WTC11 (cell line): ENCODE measurements around the gene TCF7. TPM values are rescaled to one million over a fixed set of nuclear protein-coding genes. Genes with fewer than 3 reads are reported as not detected.

Source experiments
- ATAC-seq: fragments of 200-7000 bp; cut with Tn5 transposase; 2 replicates; pipeline ENCODE4 v1.10.0; 2021; ENCODE audit warnings: mild to moderate bottlenecking, moderate library complexity
- CTCF ChIA-PET: fragments of 300-600 bp; sonication (Branson Sonifier 250); formaldehyde crosslinking; loops from one replicate; lab custom pipeline; 2021; ENCODE audit warnings: antibody characterized with exemption; lab: Charles Lee
- POLR2A ChIA-PET: fragments of 350-600 bp; sonication (Branson Sonifier 250); formaldehyde crosslinking; loops from one replicate; lab custom pipeline; 2021; ENCODE audit warnings: antibody characterized with exemption; lab: Charles Lee
- DNase-seq: peaks from one replicate; pipeline ENCODE4 v3.0.0; 2021; ENCODE audit warnings: low spot score
- H3K27ac Mint-ChIP-seq: 2 replicates; pipeline ENCODE4 v1.8.0; 2021; ENCODE audit warnings: mixed read lengths
- H3K27me3 Mint-ChIP-seq: 2 replicates; pipeline ENCODE4 v1.8.0; 2021; ENCODE audit warnings: low read depth, mild to moderate bottlenecking, moderate library complexity, mixed read lengths
- H3K36me3 Mint-ChIP-seq: 2 replicates; pipeline ENCODE4 v1.8.0; 2021; ENCODE audit warnings: mixed read lengths
- H3K4me1 Mint-ChIP-seq: 2 replicates; pipeline ENCODE4 v1.8.0; 2022; ENCODE audit warnings: mixed read lengths
- H3K4me3 Mint-ChIP-seq: 2 replicates; pipeline ENCODE4 v1.8.0; 2021; ENCODE audit warnings: mild to moderate bottlenecking, moderate library complexity, mixed read lengths
- H3K9me3 Mint-ChIP-seq: 2 replicates; pipeline ENCODE4 v1.8.0; 2021; ENCODE audit warnings: mixed read lengths
- ATF2 ChIP-seq: sonication (generic); formaldehyde crosslinking; IDR thresholded peaks from 2 replicates; pipeline ENCODE4 v1.8.1; 2022; ENCODE audit warnings: low read depth, missing genetic modification reagents, borderline replicate concordance
- E2F1 ChIP-seq: sonication (generic); formaldehyde crosslinking; IDR thresholded peaks from 2 replicates; pipeline ENCODE4 v1.8.0; 2022; ENCODE audit warnings: mild to moderate bottlenecking, missing genetic modification reagents
- E2F5 ChIP-seq: sonication (generic); formaldehyde crosslinking; IDR thresholded peaks from 2 replicates; pipeline ENCODE4 v1.8.1; 2022; ENCODE audit warnings: mild to moderate bottlenecking, moderate library complexity, missing genetic modification reagents
- ELF4 ChIP-seq: sonication (generic); formaldehyde crosslinking; IDR thresholded peaks from 2 replicates; pipeline ENCODE4 v1.8.1; 2022; ENCODE audit warnings: low read depth, mild to moderate bottlenecking, moderate library complexity, missing genetic modification reagents
- FOXP1 ChIP-seq: sonication (generic); formaldehyde crosslinking; IDR thresholded peaks from 2 replicates; pipeline ENCODE4 v1.8.0; 2022; ENCODE audit warnings: missing genetic modification reagents, mild to moderate bottlenecking, moderate library complexity, borderline replicate concordance
- HMGXB4 ChIP-seq: sonication (generic); formaldehyde crosslinking; IDR thresholded peaks from 2 replicates; pipeline ENCODE4 v1.8.1; 2023; ENCODE audit warnings: mild to moderate bottlenecking, moderate library complexity, missing genetic modification reagents
- NR3C1 ChIP-seq: sonication (generic); formaldehyde crosslinking; conservative IDR thresholded peaks from 2 replicates; pipeline ENCODE4 v1.8.1; 2023; ENCODE audit warnings: low read depth, mild to moderate bottlenecking, missing genetic modification reagents
- STAT6 ChIP-seq: sonication (generic); formaldehyde crosslinking; conservative IDR thresholded peaks from 2 replicates; pipeline ENCODE4 v1.8.1; 2023; ENCODE audit warnings: mild to moderate bottlenecking, low read depth, missing genetic modification reagents, moderate library complexity
- ZBTB21 ChIP-seq: sonication (generic); formaldehyde crosslinking; IDR thresholded peaks from 2 replicates; pipeline ENCODE4 v1.8.1; 2023; ENCODE audit warnings: mild to moderate bottlenecking, missing genetic modification reagents, borderline replicate concordance
- ZNF121 ChIP-seq: sonication (generic); formaldehyde crosslinking; IDR thresholded peaks from 2 replicates; pipeline ENCODE4 v1.8.0; 2023; ENCODE audit warnings: missing genetic modification reagents
- ZNF263 ChIP-seq: sonication (generic); formaldehyde crosslinking; IDR thresholded peaks from 2 replicates; pipeline ENCODE4 v1.8.1; 2022; ENCODE audit warnings: low read depth, mild to moderate bottlenecking, moderate library complexity, missing genetic modification reagents
- total RNA-seq: library from RNA; stranded (reverse); gene quantifications from 3 replicates; pipeline ENCODE4 v1.2.3, GENCODE V29; 2021
- TF ChIP-seq, protein P1 (sequence below): fragments of 250-450 bp; sonication (Bioruptor Pico); IDR thresholded peaks from 2 replicates; pipeline ENCODE4 v1.9.0; 2021; ENCODE audit warnings: mild to moderate bottlenecking, borderline replicate concordance
- TF ChIP-seq, protein P2 (sequence below): sonication (generic); formaldehyde crosslinking; IDR thresholded peaks from 2 replicates; pipeline ENCODE4 v1.8.0; 2023; ENCODE audit warnings: mild to moderate bottlenecking, missing genetic modification reagents
- TF ChIP-seq, protein P3 (sequence below): fragments of 250-450 bp; sonication (Bioruptor Pico); IDR thresholded peaks from 2 replicates; pipeline ENCODE4 v1.9.0; 2021; ENCODE audit warnings: mild to moderate bottlenecking
- TF ChIP-seq, protein P4 (sequence below): sonication (generic); formaldehyde crosslinking; IDR thresholded peaks from 2 replicates; pipeline ENCODE4 v1.8.1; 2022; ENCODE audit warnings: low read depth, mild to moderate bottlenecking, moderate library complexity, missing genetic modification reagents, borderline replicate concordance

The TCF7 gene
- total RNA-seq, 1 experiment from 2014 or later: 11.3 TPM

DNA sequence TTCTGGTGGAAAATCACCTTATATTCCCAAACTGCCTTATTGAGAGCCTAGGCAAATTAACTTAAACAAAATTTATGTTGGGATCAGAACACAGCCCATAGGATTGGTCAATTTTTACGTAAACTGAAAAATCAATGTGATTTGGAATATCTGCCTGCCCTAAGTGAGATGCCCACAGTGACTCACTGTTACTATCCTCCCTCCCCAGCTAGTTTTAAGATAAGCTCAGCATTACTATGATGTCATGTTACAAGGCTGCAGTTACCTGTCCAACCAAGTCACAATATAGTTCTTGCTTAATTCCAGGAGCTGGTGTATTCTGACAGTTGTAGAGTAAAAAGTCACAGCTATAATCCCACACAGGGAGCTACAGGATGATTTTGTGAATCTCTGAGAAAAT, 39.2 kb downstream of the TCF7 start (continued):
- TF ChIP-seq, protein P1, sequence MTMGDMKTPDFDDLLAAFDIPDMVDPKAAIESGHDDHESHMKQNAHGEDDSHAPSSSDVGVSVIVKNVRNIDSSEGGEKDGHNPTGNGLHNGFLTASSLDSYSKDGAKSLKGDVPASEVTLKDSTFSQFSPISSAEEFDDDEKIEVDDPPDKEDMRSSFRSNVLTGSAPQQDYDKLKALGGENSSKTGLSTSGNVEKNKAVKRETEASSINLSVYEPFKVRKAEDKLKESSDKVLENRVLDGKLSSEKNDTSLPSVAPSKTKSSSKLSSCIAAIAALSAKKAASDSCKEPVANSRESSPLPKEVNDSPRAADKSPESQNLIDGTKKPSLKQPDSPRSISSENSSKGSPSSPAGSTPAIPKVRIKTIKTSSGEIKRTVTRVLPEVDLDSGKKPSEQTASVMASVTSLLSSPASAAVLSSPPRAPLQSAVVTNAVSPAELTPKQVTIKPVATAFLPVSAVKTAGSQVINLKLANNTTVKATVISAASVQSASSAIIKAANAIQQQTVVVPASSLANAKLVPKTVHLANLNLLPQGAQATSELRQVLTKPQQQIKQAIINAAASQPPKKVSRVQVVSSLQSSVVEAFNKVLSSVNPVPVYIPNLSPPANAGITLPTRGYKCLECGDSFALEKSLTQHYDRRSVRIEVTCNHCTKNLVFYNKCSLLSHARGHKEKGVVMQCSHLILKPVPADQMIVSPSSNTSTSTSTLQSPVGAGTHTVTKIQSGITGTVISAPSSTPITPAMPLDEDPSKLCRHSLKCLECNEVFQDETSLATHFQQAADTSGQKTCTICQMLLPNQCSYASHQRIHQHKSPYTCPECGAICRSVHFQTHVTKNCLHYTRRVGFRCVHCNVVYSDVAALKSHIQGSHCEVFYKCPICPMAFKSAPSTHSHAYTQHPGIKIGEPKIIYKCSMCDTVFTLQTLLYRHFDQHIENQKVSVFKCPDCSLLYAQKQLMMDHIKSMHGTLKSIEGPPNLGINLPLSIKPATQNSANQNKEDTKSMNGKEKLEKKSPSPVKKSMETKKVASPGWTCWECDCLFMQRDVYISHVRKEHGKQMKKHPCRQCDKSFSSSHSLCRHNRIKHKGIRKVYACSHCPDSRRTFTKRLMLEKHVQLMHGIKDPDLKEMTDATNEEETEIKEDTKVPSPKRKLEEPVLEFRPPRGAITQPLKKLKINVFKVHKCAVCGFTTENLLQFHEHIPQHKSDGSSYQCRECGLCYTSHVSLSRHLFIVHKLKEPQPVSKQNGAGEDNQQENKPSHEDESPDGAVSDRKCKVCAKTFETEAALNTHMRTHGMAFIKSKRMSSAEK: no peak
- TF ChIP-seq, protein P2, sequence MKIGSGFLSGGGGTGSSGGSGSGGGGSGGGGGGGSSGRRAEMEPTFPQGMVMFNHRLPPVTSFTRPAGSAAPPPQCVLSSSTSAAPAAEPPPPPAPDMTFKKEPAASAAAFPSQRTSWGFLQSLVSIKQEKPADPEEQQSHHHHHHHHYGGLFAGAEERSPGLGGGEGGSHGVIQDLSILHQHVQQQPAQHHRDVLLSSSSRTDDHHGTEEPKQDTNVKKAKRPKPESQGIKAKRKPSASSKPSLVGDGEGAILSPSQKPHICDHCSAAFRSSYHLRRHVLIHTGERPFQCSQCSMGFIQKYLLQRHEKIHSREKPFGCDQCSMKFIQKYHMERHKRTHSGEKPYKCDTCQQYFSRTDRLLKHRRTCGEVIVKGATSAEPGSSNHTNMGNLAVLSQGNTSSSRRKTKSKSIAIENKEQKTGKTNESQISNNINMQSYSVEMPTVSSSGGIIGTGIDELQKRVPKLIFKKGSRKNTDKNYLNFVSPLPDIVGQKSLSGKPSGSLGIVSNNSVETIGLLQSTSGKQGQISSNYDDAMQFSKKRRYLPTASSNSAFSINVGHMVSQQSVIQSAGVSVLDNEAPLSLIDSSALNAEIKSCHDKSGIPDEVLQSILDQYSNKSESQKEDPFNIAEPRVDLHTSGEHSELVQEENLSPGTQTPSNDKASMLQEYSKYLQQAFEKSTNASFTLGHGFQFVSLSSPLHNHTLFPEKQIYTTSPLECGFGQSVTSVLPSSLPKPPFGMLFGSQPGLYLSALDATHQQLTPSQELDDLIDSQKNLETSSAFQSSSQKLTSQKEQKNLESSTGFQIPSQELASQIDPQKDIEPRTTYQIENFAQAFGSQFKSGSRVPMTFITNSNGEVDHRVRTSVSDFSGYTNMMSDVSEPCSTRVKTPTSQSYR: no peak
- no peak for TF ChIP-seq ZBTB21 (CRISPR knock-in tag)
- no peak for TF ChIP-seq ZNF121
- TF ChIP-seq HMGXB4 (CRISPR knock-in tag): no peak
- no peak for TF ChIP-seq E2F1
- TF ChIP-seq, protein P3, sequence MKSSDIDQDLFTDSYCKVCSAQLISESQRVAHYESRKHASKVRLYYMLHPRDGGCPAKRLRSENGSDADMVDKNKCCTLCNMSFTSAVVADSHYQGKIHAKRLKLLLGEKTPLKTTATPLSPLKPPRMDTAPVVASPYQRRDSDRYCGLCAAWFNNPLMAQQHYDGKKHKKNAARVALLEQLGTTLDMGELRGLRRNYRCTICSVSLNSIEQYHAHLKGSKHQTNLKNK: no peak
- TF ChIP-seq E2F5 (CRISPR knock-in tag): no peak
- no peak for TF ChIP-seq NR3C1
- TF ChIP-seq, protein P4, sequence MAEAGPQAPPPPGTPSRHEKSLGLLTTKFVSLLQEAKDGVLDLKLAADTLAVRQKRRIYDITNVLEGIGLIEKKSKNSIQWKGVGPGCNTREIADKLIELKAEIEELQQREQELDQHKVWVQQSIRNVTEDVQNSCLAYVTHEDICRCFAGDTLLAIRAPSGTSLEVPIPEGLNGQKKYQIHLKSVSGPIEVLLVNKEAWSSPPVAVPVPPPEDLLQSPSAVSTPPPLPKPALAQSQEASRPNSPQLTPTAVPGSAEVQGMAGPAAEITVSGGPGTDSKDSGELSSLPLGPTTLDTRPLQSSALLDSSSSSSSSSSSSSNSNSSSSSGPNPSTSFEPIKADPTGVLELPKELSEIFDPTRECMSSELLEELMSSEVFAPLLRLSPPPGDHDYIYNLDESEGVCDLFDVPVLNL: no peak
- TF ChIP-seq ELF4 (CRISPR knock-in tag): no peak

- H3K4me3 Mint-ChIP-seq: no peak overlapping the region
- no peaks in the 10 kb centered on the region for H3K27me3 Mint-ChIP-seq
- DNase-seq: no peak
- ChIA-PET POLR2A (no interaction called here), CTCF (interaction anchor here (1.4 kb wide), 1 partner anchor 21 kb away, joined by 6 read pairs; no protein-coding TSS in a partner anchor)
- H3K9me3 Mint-ChIP-seq: peaks cover 15% of the 10 kb centered on the region
- no peaks in the 10 kb centered on the region for H3K4me1 Mint-ChIP-seq
- ATAC-seq: no peak
- no peak overlapping the region for H3K27ac Mint-ChIP-seq
- peaks cover 65% of the 10 kb centered on the region for H3K36me3 Mint-ChIP-seq
- TF ChIP-seq ZNF263 (CRISPR knock-in tag) (no peak), FOXP1 (CRISPR knock-in tag) (no peak), ELF4 (CRISPR knock-in tag) (no peak), ATF2 (CRISPR knock-in tag) (no peak), STAT6 (CRISPR knock-in tag) (no peak)
- TF ChIP-seq, protein P4: no peak
Measured at GRCh38 chr5:134161513-134162395, 47.3 kb downstream of the TCF7 start.
